Subcutaneous abdominal adipose tissue (tissue), 5 donors: ENCODE data around the gene GON4L.
"Not testable (repeated sequence)": the region's sequence is repeated elsewhere in the genome, so short reads cannot be mapped to it uniquely, and the experiment has no call there.

Experiments
- H3K27ac ChIP-seq: one replicate; pipeline ENCODE4 v1.7.0; 2013; ENCODE audit warnings: low read depth, mild to moderate bottlenecking, inconsistent platforms, low read length, moderate library complexity
- H3K27me3 ChIP-seq, 5 donors: one replicate each; pipeline ENCODE4 v1.7.0; 2013; ENCODE audit warnings: low read length in 5 of 5, inconsistent platforms in 1 of 5; ENCODE audit not compliant: control insufficient read depth in 5 of 5, insufficient read depth in 4 of 5
- H3K36me3 ChIP-seq, 5 donors: one replicate each; pipeline ENCODE4 v1.7.0; 2013; ENCODE audit warnings: low read length in 5 of 5; ENCODE audit not compliant: control insufficient read depth in 5 of 5, insufficient read depth in 5 of 5
- H3K4me1 ChIP-seq, 5 donors: one replicate each; pipeline ENCODE4 v1.7.0; 2013; ENCODE audit warnings: low read length in 5 of 5, mild to moderate bottlenecking in 3 of 5, moderate library complexity in 1 of 5; ENCODE audit not compliant: control insufficient read depth in 5 of 5, insufficient read depth in 5 of 5
- H3K4me3 ChIP-seq, 5 donors: one replicate each; pipeline ENCODE4 v1.7.0; 2013; ENCODE audit warnings: low read length in 5 of 5, low read depth in 1 of 5
- H3K9ac ChIP-seq, 5 donors: one replicate each; pipeline ENCODE4 v1.7.0; 2013; ENCODE audit warnings: low read length in 5 of 5, mild to moderate bottlenecking in 4 of 5, moderate library complexity in 3 of 5
- H3K9me3 ChIP-seq, 5 donors: one replicate each; pipeline ENCODE4 v1.7.0; 2013; ENCODE audit warnings: low read length in 5 of 5; ENCODE audit not compliant: control insufficient read depth in 5 of 5
- donor health status: healthy.
- donor health status: healthy.
- donor health status: healthy.
- donor health status: healthy.
- donor health status: healthy.

GON4L gene

GRCh38 chr1:155834296-155834926 lies 22.6 kb downstream of the GON4L start:
- Histone ChIP-seq H3K27ac (no peak overlapping the region), H3K4me1 (no peaks in the 10 kb centered on the region), H3K9ac (no peak overlapping the region), H3K36me3 (peaks cover 0 to 3% (median 0%) of the 10 kb centered on the region in 5 donors), H3K27me3 (no peaks in the 10 kb centered on the region), H3K4me3 (no peak overlapping the region), H3K9me3 (no peaks in the 10 kb centered on the region)

GRCh38 chr1:155833665-155834295 lies 23.2 kb downstream of the GON4L start:
- no peaks in the 10 kb centered on the region for H3K27me3 ChIP-seq
- peaks cover 0 to 3% (median 0%) of the 10 kb centered on the region in 5 donors for H3K36me3 ChIP-seq
- H3K9me3 ChIP-seq: no peaks in the 10 kb centered on the region
- no peak overlapping the region for H3K9ac ChIP-seq
- no peak overlapping the region for H3K4me3 ChIP-seq
- H3K4me1 ChIP-seq: no peaks in the 10 kb centered on the region
- no peak overlapping the region for H3K27ac ChIP-seq

- H3K4me3 ChIP-seq: no peak overlapping the region
- H3K9me3 ChIP-seq: no peaks in the 10 kb centered on the region
- no peaks in the 10 kb centered on the region for H3K27me3 ChIP-seq
- H3K4me1 ChIP-seq: no peaks in the 10 kb centered on the region
- H3K9ac ChIP-seq: no peak overlapping the region
- H3K27ac ChIP-seq: no peak overlapping the region
- H3K36me3 ChIP-seq: peaks cover 0 to 8% (median 2%) of the 10 kb centered on the region in 5 donors
These were observed 25.6 kb downstream of the GON4L start for GRCh38 chr1:155831279-155831976.

GRCh38 chr1:155827450-155827849 lies 29.6 kb downstream of the GON4L start:
- H3K27ac ChIP-seq: no peak overlapping the region
- H3K4me1 ChIP-seq: no peaks in the 10 kb centered on the region
- no peaks in the 10 kb centered on the region for H3K9me3 ChIP-seq
- H3K27me3 ChIP-seq: no peaks in the 10 kb centered on the region
- no peak overlapping the region for H3K4me3 ChIP-seq
- no peak overlapping the region for H3K9ac ChIP-seq
- H3K36me3 ChIP-seq: peaks cover 2 to 33% (median 19%) of the 10 kb centered on the region in 5 donors

- Histone ChIP-seq H3K27ac (no peak overlapping the region), H3K9ac (no peak overlapping the region), H3K27me3 (no peaks in the 10 kb centered on the region), H3K36me3 (peaks cover 25 to 75% (median 54%) of the 10 kb centered on the region in 5 donors), H3K4me3 (no peak overlapping the region), H3K4me1 (peaks cover 0 to 9% (median 0%) of the 10 kb centered on the region in 5 donors), H3K9me3 (no peaks in the 10 kb centered on the region)
These were observed 40.7 kb downstream of the GON4L start for GRCh38 chr1:155816351-155816750.

GRCh38 chr1:155813672-155814071 lies 43.3 kb downstream of the GON4L start:
- no peak overlapping the region for H3K4me3 ChIP-seq
- H3K4me1 ChIP-seq: peaks cover 0 to 12% (median 3%) of the 10 kb centered on the region in 5 donors
- H3K9me3 ChIP-seq: no peaks in the 10 kb centered on the region
- peak overlapping the region in 1 of 5 donors; percentile 5 for H3K9ac ChIP-seq
- H3K36me3 ChIP-seq: peaks cover 18 to 60% (median 42%) of the 10 kb centered on the region in 5 donors
- no peaks in the 10 kb centered on the region for H3K27me3 ChIP-seq
- H3K27ac ChIP-seq: no peak overlapping the region

- H3K27me3 ChIP-seq: no peaks in the 10 kb centered on the region
- H3K9me3 ChIP-seq: no peaks in the 10 kb centered on the region
- H3K4me1 ChIP-seq: peaks cover 0 to 12% (median 4%) of the 10 kb centered on the region in 5 donors
- no peak overlapping the region for H3K9ac ChIP-seq
- H3K4me3 ChIP-seq: no peak overlapping the region
- no peak overlapping the region for H3K27ac ChIP-seq
- peaks cover 18 to 59% (median 41%) of the 10 kb centered on the region in 5 donors for H3K36me3 ChIP-seq
These were observed 44.1 kb downstream of the GON4L start for GRCh38 chr1:155812878-155813277.

- no peaks in the 10 kb centered on the region for H3K27me3 ChIP-seq
- H3K4me1 ChIP-seq: peaks cover 0 to 4% (median 3%) of the 10 kb centered on the region in 5 donors
- peaks cover 3 to 65% (median 43%) of the 10 kb centered on the region in 5 donors for H3K36me3 ChIP-seq
- H3K9ac ChIP-seq: no peak overlapping the region
- no peak overlapping the region for H3K27ac ChIP-seq
- H3K9me3 ChIP-seq: no peaks in the 10 kb centered on the region
- no peak overlapping the region for H3K4me3 ChIP-seq
These were observed 47.9 kb downstream of the GON4L start for GRCh38 chr1:155809088-155809487.

GRCh38 chr1:155801149-155801548 lies 55.9 kb downstream of the GON4L start:
- no peaks in the 10 kb centered on the region for H3K27me3 ChIP-seq
- peaks cover 10 to 62% (median 35%) of the 10 kb centered on the region in 5 donors for H3K36me3 ChIP-seq
- no peak overlapping the region for H3K9ac ChIP-seq
- no peak overlapping the region for H3K4me3 ChIP-seq
- H3K4me1 ChIP-seq: no peaks in the 10 kb centered on the region
- H3K27ac ChIP-seq: no peak overlapping the region
- H3K9me3 ChIP-seq: no peaks in the 10 kb centered on the region

- not testable (repeated sequence) for H3K9ac ChIP-seq, H3K27me3 ChIP-seq, H3K4me1 ChIP-seq, H3K4me3 ChIP-seq, H3K27ac ChIP-seq, H3K9me3 ChIP-seq
- H3K36me3 ChIP-seq: peaks cover 19 to 60% (median 40%) of the 10 kb centered on the region in 5 donors
These were observed 61.4 kb downstream of the GON4L start for GRCh38 chr1:155795618-155796017.
